Measurements from ENCODE around the gene TH. TPM values are rescaled to one million over a fixed set of nuclear protein-coding genes. Genes with fewer than 3 reads are reported as not detected.
"Not testable (repeated sequence)": the region's sequence is repeated elsewhere in the genome, so short reads cannot be mapped to it uniquely, and the experiment has no call there.

Gene TH
- total RNA-seq, 2 donors from 2014 or later: not detected

- 82 to 91% methylated on average over 5 to 8 of the region's 8 CpGs for WGBS, 2 experiments (ENCODE audit: insufficient coverage in 1 of 2, insufficient read length in 1 of 2)
- TF ChIP-seq CTCF (conservative IDR thresholded peaks at IDR 0.05): no peak
- Mint-ChIP-seq H3K4me3 (no peak overlapping the region), H3K4me1 (no peaks in the 10 kb centered on the region), H3K27ac (no peak overlapping the region), H3K27me3 (ENCODE audit: insufficient read depth) (peaks cover 29% of the 10 kb centered on the region), H3K9me3 (no peaks in the 10 kb centered on the region), H3K36me3 (ENCODE audit: low read depth) (no peaks in the 10 kb centered on the region)
- Histone ChIP-seq H3K27ac (ENCODE audit: low read depth, low read length) (no peak overlapping the region), H3K9ac (ENCODE audit: extremely low read depth, low read length, poor library complexity, severe bottlenecking) (no peak overlapping the region), H3K4me3 (ENCODE audit: low read length) (no peak overlapping the region), H3K36me3 (ENCODE audit: control insufficient read depth, insufficient read depth, low read length) (no peaks in the 10 kb centered on the region), H3K9me3 (ENCODE audit: control insufficient read depth, low read length) (no peaks in the 10 kb centered on the region), H3K4me1 (ENCODE audit: control insufficient read depth, insufficient read depth, low read length) (peaks cover under 1% of the 10 kb centered on the region), H3K27me3 (ENCODE audit: control insufficient read depth, insufficient read depth, low read length, poor library complexity, severe bottlenecking) (no peaks in the 10 kb centered on the region)
- DNase-seq: no peak
Observed at GRCh38 chr11:2127482-2128129, 44.0 kb downstream of the TH start.

GRCh38 chr11:2126520-2127085 lies 45.0 kb downstream of the TH start:
- DNase-seq: no peak
- Mint-ChIP-seq H3K9me3 (no peaks in the 10 kb centered on the region), H3K4me3 (no peak overlapping the region), H3K36me3 (ENCODE audit: low read depth) (no peaks in the 10 kb centered on the region), H3K27me3 (ENCODE audit: insufficient read depth) (peaks cover 24% of the 10 kb centered on the region), H3K27ac (no peak overlapping the region), H3K4me1 (peaks cover 2% of the 10 kb centered on the region)
- Histone ChIP-seq H3K27me3 (ENCODE audit: control insufficient read depth, insufficient read depth, low read length, poor library complexity, severe bottlenecking) (no peaks in the 10 kb centered on the region), H3K9me3 (ENCODE audit: control insufficient read depth, low read length) (no peaks in the 10 kb centered on the region), H3K4me1 (ENCODE audit: control insufficient read depth, insufficient read depth, low read length) (peaks cover 3% of the 10 kb centered on the region), H3K4me3 (ENCODE audit: low read length) (no peak overlapping the region), H3K9ac (ENCODE audit: extremely low read depth, low read length, poor library complexity, severe bottlenecking) (no peak overlapping the region), H3K27ac (ENCODE audit: low read depth, low read length) (no peak overlapping the region), H3K36me3 (ENCODE audit: control insufficient read depth, insufficient read depth, low read length) (no peaks in the 10 kb centered on the region)
- no peak for TF ChIP-seq CTCF (conservative IDR thresholded peaks at IDR 0.05)
- WGBS, 2 experiments (ENCODE audit: insufficient coverage in 1 of 2, insufficient read length in 1 of 2): 77 to 84% methylated on average over 2 of the region's 2 CpGs

- DNase-seq; H3K9ac ChIP-seq (ENCODE audit: extremely low read depth, low read length, poor library complexity, severe bottlenecking); H3K27ac ChIP-seq (ENCODE audit: low read depth, low read length); H3K4me1 ChIP-seq (ENCODE audit: control insufficient read depth, insufficient read depth, low read length); H3K27me3 ChIP-seq (ENCODE audit: control insufficient read depth, insufficient read depth, low read length, poor library complexity, severe bottlenecking); H3K36me3 ChIP-seq (ENCODE audit: control insufficient read depth, insufficient read depth, low read length); H3K4me3 Mint-ChIP-seq; H3K9me3 ChIP-seq (ENCODE audit: control insufficient read depth, low read length); H3K36me3 Mint-ChIP-seq (ENCODE audit: low read depth); H3K4me3 ChIP-seq (ENCODE audit: low read length); H3K9me3 Mint-ChIP-seq; H3K27ac Mint-ChIP-seq; H3K4me1 Mint-ChIP-seq: not testable (repeated sequence)
- WGBS, 2 experiments (ENCODE audit: insufficient coverage in 1 of 2, insufficient read length in 1 of 2): 85 to 90% methylated on average over 8 of the region's 10 CpGs
- H3K27me3 Mint-ChIP-seq (ENCODE audit: insufficient read depth): peaks cover 18% of the 10 kb centered on the region
Observed at GRCh38 chr11:2124736-2125484, 46.7 kb downstream of the TH start.
